Activated naive CD4-positive, alpha-beta T cell (primary cell): Measurements from ENCODE around the gene C1QTNF3.
"Not testable (repeated sequence)": the region's sequence is repeated elsewhere in the genome, so short reads cannot be mapped to it uniquely, and the experiment has no call there.

Experiments used
- DNase-seq, 4 experiments: peaks; one replicate each; lab custom pipeline; 2025; lab: John Stamatoyannopoulos, UW

Gene C1QTNF3

DNA sequence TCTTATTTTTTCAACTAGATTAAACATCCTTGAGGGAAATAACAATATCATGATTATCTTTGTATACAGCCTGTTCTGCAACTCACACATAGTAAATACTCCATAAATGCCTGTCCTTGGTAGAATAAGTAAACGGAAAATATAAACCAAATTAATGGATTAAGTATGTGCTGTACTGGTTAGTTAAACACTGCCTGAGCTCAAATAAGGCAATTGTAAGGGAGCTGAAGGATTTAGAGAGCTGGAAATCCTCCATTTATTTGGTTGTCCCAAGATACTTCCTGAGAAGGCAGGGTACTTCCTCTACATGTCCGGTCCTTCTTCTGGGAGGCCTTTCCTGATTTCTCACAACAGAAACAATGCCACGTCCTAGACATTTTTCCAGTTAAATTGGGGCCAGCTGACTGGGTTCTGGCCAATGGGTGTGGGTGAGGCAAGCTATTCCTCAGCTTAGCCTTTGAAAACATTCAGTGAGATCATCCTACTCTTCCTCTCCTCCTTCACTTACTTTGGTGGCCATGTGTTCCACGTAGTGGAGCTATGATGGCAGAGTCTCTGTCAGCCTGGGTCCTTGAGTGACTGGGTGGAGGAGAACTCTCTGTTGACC, 8.5 kb upstream of the C1QTNF3 start:
- no peak for DNase-seq

- no peak for DNase-seq
Measured at GRCh38 chr5:34047774-34048572, 5.0 kb upstream of the C1QTNF3 start.

DNA sequence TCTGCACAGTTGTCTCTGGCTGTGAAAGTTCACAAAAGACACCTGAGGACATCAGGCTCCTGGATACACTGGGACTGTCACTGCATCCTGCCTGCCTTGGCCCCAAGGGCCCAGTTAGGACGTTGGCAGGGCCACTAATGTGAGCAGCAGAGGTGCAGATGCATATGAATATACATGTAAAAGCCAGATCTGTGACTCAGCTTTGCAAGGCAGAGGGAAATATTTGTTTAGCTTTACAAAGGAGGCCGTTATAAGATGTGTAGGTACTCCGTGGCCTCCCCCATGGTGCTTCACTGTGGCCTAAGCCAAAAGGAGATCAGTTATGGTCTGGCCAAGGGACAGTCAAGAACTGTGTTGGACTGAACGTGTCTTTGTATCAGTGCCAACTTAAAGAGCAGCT, 4.1 kb upstream of the C1QTNF3 start:
- no peak for DNase-seq

GRCh38 chr5:34045996-34046395, 3.0 kb upstream of the C1QTNF3 start:
- no peak for DNase-seq

GRCh38 chr5:34045023-34045422, 2.0 kb upstream of the C1QTNF3 start:
- no peak for DNase-seq

DNA sequence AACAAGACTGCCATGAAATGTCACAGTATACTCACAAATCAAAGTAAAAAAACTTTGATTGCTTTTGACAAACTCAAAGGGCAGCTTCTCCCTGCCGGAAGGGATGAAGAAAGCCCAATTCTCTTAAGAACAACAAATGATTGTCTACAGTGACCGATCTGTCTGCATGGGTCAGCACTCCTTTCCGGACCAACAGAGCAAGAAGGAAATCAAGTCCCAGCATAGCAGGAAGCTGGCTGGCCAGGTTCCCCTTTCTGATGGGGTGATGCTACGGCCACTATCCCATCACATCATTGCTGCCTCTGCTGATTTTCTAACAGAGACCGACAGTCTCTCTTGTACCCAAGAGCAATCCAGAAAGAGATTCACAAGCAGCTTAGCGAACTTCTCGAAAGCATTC, 692 bp downstream of the C1QTNF3 start:
- no peak for DNase-seq

DNA sequence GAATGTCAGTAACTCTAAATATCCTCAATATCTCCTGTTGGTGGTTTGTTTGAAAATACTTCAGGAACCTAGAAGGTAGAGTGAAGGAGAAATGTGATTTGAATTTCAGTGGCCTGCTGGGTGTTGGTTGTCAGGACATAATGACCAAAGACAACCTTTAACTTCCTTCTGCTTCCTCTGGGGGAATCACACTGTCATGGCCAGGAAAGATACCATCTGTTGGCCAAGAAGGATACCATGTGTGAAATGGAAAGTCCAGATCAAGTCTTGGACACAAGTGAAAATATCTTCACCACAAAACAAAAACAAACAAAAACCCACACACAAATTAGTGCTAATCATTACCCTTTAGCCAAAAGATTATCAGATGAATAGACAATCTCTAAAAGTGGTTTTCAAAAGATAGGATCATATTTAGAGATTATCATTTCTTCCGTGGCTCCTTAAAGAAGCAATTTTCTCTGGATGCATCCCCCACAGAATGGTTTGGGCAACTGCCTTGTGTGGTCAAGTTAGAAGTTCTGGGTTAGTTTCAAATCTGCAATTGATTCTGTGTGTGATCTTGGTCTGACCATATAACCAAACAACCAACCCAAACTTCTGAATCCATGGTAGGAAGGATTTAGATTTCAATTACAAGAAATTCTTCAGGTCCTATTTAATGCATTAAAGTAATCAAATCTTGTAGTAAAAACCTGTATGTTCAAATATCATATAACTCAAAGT, 1.6 kb downstream of the C1QTNF3 start:
- no peak for DNase-seq

GRCh38 chr5:34040472-34040871, 2.5 kb downstream of the C1QTNF3 start:
- DNase-seq, result no peak

DNA sequence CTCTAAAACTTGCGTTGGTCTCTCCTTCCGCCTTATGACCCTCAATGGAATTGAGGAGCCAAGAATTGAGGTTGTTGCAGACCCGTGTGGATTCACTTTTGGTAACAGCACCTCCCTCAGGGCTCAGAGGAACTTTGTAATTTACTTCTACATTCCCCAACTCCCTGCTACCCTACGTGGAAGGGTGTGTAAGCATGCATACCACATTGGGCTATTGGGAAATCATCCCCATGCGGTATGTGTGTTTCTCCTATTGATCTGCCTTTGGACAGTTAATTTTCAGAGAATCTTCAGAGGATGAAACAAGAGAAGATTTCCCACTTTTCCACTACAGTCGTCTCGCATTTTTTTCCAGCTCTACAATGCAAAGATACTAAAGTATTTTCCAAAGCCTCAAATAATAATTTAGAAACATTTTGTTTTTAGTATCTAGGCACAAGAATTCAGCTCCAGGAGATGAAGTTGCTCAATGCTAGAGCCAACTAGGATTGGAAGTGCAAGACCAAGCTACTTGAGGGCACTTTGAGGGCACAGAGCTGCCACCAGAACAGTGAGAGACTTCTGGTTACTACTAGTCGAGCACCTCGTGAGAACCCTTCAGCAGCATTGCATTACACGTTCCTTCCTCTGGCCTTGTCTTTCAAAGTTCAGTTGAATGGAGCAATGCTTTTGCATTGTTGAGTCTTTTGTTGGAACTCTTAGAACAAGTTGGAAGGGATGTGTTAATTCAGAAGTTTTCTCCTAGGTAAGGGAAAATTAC, 3.4 kb downstream of the C1QTNF3 start:
- no peak for DNase-seq

DNA sequence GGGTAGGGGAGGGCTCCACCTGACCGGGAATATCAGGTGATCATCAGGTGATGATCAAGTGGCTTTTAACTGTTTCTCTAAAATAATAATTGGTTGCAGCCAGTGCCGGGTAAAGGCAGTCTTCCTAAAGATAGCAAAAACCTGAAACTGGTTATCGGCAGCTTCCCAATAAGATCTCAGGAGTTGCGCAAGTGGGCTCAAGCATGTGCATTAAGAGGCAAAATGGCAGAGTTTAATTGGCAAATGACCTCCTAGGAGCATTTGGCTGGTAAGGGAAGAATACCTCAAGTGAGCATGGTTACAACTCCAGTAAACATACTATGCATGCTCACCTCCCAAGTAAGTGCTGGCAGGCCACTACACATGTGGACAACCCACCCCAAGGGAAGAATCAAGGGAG, 4.2 kb downstream of the C1QTNF3 start:
- DNase-seq, result no peak

DNA sequence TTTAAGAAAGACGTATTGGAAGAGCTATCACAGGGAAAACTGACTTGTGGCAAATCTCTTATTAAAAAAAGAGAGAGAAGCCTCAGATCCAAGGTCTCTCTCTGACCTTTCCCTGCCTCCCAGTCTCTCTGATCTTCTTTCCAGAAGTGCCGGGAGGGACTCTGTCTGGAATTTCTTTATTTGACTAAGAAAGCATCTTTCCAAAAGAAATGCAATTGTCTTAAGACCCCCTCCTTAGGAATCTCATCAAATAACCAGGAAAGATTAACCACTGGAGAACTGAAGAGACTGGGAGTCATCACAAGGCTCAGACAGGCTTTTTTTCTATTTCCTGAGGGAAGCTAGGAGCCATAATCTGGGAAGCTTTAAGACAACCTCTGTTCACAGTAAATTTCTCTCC, 4.6 kb downstream of the C1QTNF3 start:
- DNase-seq, result no peak

GRCh38 chr5:34037726-34038125, 5.3 kb downstream of the C1QTNF3 start:
- no peak for DNase-seq

DNA sequence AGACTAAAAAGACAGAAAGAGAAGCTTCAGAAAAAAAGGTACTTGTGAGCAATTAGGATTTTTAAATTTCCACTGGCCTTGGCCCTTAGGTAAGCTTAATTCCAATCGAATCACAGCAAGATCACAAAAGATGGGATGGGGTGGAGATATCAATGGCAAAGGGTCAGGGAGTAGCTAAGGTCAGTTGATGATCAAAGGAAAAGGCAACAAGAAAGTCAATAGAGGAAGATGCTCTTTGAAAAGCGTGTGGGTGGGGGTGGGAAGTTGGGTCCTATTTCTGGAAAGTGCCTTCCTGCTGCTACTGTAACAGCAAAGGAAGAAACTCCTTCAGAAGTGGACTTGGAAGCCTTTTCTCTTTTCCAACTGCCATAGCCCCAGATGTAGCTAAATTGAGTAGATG, 7.3 kb downstream of the C1QTNF3 start:
- DNase-seq, result no peak

GRCh38 chr5:34034534-34035327, 8.3 kb downstream of the C1QTNF3 start:
- no peak for DNase-seq

GRCh38 chr5:34031966-34032365, 11.0 kb downstream of the C1QTNF3 start:
- no peak for DNase-seq

DNA sequence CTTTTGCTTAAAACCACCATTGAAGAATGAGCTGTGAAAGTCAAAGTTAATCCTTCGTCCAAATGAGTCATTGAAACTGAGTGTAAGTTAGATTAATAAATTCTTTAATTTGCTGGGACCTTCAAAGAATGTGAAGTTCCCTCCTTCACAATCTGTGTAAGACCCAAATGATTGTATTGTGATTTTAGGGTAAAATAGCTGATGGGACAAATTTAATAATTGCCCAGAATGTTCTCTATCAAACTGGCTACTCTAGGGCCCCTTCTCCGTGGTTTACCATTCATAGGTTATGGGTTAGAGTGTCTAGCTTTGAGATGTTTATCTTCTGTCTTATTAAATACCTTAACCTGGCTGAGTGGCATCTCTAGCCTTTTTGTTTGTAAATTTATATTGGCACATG, 11.9 kb downstream of the C1QTNF3 start:
- no peak for DNase-seq

DNA sequence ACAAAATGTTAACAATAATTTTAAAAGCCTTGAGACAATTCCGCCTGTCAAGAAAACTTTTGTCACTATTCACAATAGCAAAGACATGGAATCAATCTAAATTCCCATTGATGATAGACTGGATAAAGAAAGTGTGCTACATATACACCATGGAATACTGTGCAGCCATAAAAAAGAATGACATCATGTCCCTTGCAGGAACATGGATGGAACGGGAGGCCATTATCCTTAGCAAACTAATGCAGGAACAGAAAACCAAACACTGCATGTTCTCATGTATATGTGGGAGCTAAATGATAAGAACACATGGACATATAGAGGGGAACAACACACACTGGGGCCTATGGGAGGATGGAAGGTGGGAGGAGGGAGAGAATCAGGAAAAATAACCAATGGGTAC, 12.4 kb downstream of the C1QTNF3 start:
- not testable (repeated sequence) for DNase-seq

GRCh38 chr5:34030048-34030447, 13.0 kb downstream of the C1QTNF3 start:
- DNase-seq, result no peak

DNA sequence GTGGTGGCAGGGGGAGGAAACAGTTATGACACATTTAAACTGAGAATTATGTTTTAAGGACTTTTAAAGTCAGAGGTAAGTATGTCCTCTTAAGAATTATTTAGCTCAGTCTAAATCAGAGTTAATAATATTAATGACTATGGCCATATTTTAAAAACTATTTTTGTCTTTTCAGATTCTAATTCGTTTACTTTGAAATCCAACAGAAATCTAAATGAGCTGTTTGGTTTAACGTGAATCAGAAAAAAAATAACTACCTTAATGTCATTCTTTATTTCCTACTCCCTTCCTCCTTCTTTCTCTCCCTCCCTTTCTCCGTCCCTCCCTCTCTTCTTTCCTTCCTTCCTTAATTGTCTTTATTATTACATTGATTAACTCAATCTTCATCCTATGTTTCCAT, 14.7 kb downstream of the C1QTNF3 start:
- DNase-seq, result no peak

DNA sequence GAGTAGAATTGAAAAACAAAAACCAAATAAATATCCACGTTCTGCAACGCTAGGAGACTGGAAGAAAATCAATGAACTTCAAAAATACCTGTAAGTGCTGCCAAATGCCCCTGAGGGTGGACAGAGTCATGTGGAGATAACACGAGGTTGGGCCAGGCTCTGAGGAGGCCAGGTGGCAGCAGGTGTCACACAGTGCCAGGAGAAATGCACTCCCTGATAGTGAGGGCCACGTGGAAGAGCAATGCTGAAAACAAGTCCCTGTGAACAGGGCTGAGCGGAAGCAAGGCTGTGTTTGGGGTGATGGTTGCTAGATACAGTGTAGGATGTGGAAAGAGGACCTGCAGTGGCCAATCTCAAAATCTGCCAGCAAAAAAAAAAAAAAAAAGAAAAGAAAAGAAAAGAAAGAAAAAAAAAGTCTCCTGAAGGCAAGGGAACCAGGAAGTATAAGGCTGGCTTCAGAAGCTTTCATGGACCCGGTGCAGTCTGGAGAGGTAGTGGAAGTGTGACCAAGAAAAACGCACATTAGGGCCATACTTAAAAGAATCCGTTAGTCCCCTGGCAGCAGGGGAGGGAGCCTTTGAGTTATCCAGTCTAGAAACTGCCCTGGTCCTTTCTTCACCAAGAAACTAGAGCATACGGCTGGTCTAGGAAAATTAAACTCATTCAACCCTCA, 16.8 kb downstream of the C1QTNF3 start:
- no peak for DNase-seq

- no peak for DNase-seq
Measured at GRCh38 chr5:34022121-34022705, 20.8 kb downstream of the C1QTNF3 start.
